Breast epithelium (tissue), 4 donors: ENCODE data around the gene SSRP1. TPM values are rescaled to one million over a fixed set of nuclear protein-coding genes. Genes with fewer than 3 reads are reported as not detected.
"Not testable (repeated sequence)": the region's sequence is repeated elsewhere in the genome, so short reads cannot be mapped to it uniquely, and the experiment has no call there.

Source experiments
- DNase-seq, 2 donors: peaks; one replicate each; pipeline ENCODE4 v3.0.0-alpha.2; 2019; ENCODE audit warnings: low spot score in 2 of 2
- H3K27ac ChIP-seq, 2 donors: fragments of 200-600 bp; sonication (generic) in 1 of 2; one replicate each; pipeline ENCODE4 v1.5.1; 2016 to 2019; ENCODE audit warnings: mild to moderate bottlenecking in 1 of 2
- H3K27me3 ChIP-seq, 2 donors: fragments of 200-600 bp; sonication (generic) in 1 of 2; one replicate each; pipeline versions ENCODE4 v1.5.1 to v1.6.0; 2017 to 2019; ENCODE audit warnings: control low read depth in 1 of 2, mild to moderate bottlenecking in 1 of 2
- H3K36me3 ChIP-seq: fragments of 200-600 bp; one replicate; pipeline ENCODE4 v1.5.1; 2019
- H3K4me1 ChIP-seq, 2 donors: fragments of 200-600 bp; sonication (generic); one replicate each; pipeline ENCODE4 v1.5.1; 2016 to 2019; ENCODE audit warnings: control low read depth in 1 of 2
- H3K4me3 ChIP-seq, 3 donors: fragments of 200-600 bp; sonication (generic); 1 replicate in 2 of 3; 2 replicates in 1 of 3; pipeline ENCODE4 v1.5.1; 2016 to 2019; ENCODE audit warnings: mild to moderate bottlenecking in 3 of 3, moderate library complexity in 2 of 3
- H3K9me3 ChIP-seq, 2 donors: fragments of 200-600 bp; sonication (generic) in 1 of 2; one replicate each; pipeline ENCODE4 v1.5.1; 2016 to 2019; ENCODE audit warnings: control low read depth in 1 of 2
- CTCF ChIP-seq, 3 donors: fragments of 450-650 bp; IDR thresholded peaks; one replicate each; pipeline ENCODE4 v1.5.1; 2016 to 2017; ENCODE audit warnings: antibody characterized with exemption in 3 of 3, mild to moderate bottlenecking in 3 of 3, moderate library complexity in 3 of 3
- POLR2A ChIP-seq: fragments of 450-650 bp; IDR thresholded peaks from one replicate; pipeline ENCODE4 v1.6.1; 2016; ENCODE audit warnings: antibody characterized with exemption, mild to moderate bottlenecking, moderate library complexity
- POLR2AphosphoS5 ChIP-seq, 3 donors: sonication (generic); formaldehyde crosslinking; IDR thresholded peaks; one replicate each; pipeline ENCODE4 v1.6.1; 2017; ENCODE audit warnings: antibody characterized with exemption in 3 of 3
- intact Hi-C: fragments of 100-400 bp; cut with DNase I; formaldehyde crosslinking; loops from one replicate; pipeline ENCODE4 v1.15.1; 2023; ENCODE audit warnings: low total_unique reads
- total RNA-seq, 3 donors: library from RNA; depleted of rRNA; stranded (reverse); fragments of >200 nt; gene quantifications; one replicate each; pipeline ENCODE4 v1.1.0, GENCODE V29; 2016

SSRP1 gene
- total RNA-seq, 3 donors from 2014 or later = 60.0 to 83.9 (median 76.5) TPM

- DNase-seq = no peak
- Histone ChIP-seq H3K9me3 (peaks cover 23% of the 10 kb centered on the region in 2 donors), H3K4me3 (no peak overlapping the region), H3K27me3 (no peaks in the 10 kb centered on the region), H3K36me3 (peaks cover 24% of the 10 kb centered on the region), H3K4me1 (peaks cover 11% of the 10 kb centered on the region in 2 donors), H3K27ac (no peak overlapping the region)
- intact Hi-C loops = no loop called here
- no peak for TF ChIP-seq CTCF (IDR thresholded peaks at IDR 0.05)
- no peak for TF ChIP-seq POLR2AphosphoS5 (IDR thresholded peaks at IDR 0.05)
- no peak for TF ChIP-seq POLR2A
These were observed 36.4 kb downstream of the SSRP1 start for GRCh38 chr11:57299150-57299737.

- peaks cover 23% of the 10 kb centered on the region in 2 donors for H3K9me3 ChIP-seq
- no peak for DNase-seq
- TF ChIP-seq CTCF (IDR thresholded peaks at IDR 0.05) = no peak
- no peak for TF ChIP-seq POLR2A
- no peak for TF ChIP-seq POLR2AphosphoS5 (IDR thresholded peaks at IDR 0.05)
- H3K36me3 ChIP-seq = peaks cover 24% of the 10 kb centered on the region
- intact Hi-C loops = no loop called here
- peaks cover 14 to 17% of the 10 kb centered on the region in 2 donors for H3K4me1 ChIP-seq
- no peak overlapping the region for H3K27ac ChIP-seq
- no peak overlapping the region for H3K4me3 ChIP-seq
- no peaks in the 10 kb centered on the region for H3K27me3 ChIP-seq
These were observed 38.5 kb downstream of the SSRP1 start for GRCh38 chr11:57297221-57297620.

- H3K27ac ChIP-seq = peak overlapping the region in 1 of 2 donors; percentile 6
- H3K9me3 ChIP-seq = peaks cover 23% of the 10 kb centered on the region in 2 donors
- DNase-seq, H3K27me3 ChIP-seq, H3K4me3 ChIP-seq, intact Hi-C loops: not testable (repeated sequence)
- H3K36me3 ChIP-seq = peaks cover 21% of the 10 kb centered on the region
- H3K4me1 ChIP-seq = peaks cover 14 to 17% of the 10 kb centered on the region in 2 donors
These were observed 39.5 kb downstream of the SSRP1 start for GRCh38 chr11:57296205-57296604.

- peak overlapping the region; percentile 67 to 79 for H3K27ac ChIP-seq
These were observed 41.2 kb downstream of the SSRP1 start for GRCh38 chr11:57294225-57295131.

GRCh38 chr11:57290288-57290687, 45.4 kb downstream of the SSRP1 start:
- Histone ChIP-seq H3K27ac (no peak overlapping the region), H3K9me3 (no peaks in the 10 kb centered on the region), H3K36me3 (no peaks in the 10 kb centered on the region), H3K27me3 (no peaks in the 10 kb centered on the region), H3K4me3 (no peak overlapping the region), H3K4me1 (peaks cover 14 to 17% of the 10 kb centered on the region in 2 donors)
- TF ChIP-seq POLR2A = no peak
- TF ChIP-seq POLR2AphosphoS5 (IDR thresholded peaks at IDR 0.05) = no peak
- no peak for DNase-seq
- intact Hi-C loops = no loop called here

More at GRCh38 chr11:57294225-57295131, 41.2 kb downstream of the SSRP1 start:
- peak in 1 of 2 donors; percentile 66 for DNase-seq
- peaks cover 14 to 17% of the 10 kb centered on the region in 2 donors for H3K4me1 ChIP-seq
- H3K36me3 ChIP-seq = peaks cover 6% of the 10 kb centered on the region
- H3K9me3 ChIP-seq = peaks cover 14 to 16% of the 10 kb centered on the region in 2 donors
- H3K4me3 ChIP-seq = no peak overlapping the region
- H3K27me3 ChIP-seq = no peaks in the 10 kb centered on the region
- TF ChIP-seq CTCF (IDR thresholded peaks at IDR 0.05) (no peak), POLR2A (no peak), POLR2AphosphoS5 (IDR thresholded peaks at IDR 0.05) (no peak)
- intact Hi-C loops = no loop called here
